NCI-H460 (cell line): ENCODE data around the gene GRIA1. TPM values are rescaled to one million over a fixed set of nuclear protein-coding genes. Genes with fewer than 3 reads are reported as not detected.
A peak's percentile ranks its signal among the peaks of the same experiment; 100 is the strongest.

ENCODE experiments used
- DNase-seq: peaks from one replicate; pipeline ENCODE4 v3.0.0-alpha.2; 2016; ENCODE audit warnings: low read depth; ENCODE audit errors: extremely low read depth
- total RNA-seq: library from RNA; depleted of rRNA; stranded (reverse); fragments of >200 nt; shearing (Covaris generic); gene quantifications from 2 replicates; pipeline ENCODE4 v1.2.3, GENCODE V29; 2014

Gene GRIA1
- total RNA-seq, 1 experiment from 2014 or later: not detected

DNA sequence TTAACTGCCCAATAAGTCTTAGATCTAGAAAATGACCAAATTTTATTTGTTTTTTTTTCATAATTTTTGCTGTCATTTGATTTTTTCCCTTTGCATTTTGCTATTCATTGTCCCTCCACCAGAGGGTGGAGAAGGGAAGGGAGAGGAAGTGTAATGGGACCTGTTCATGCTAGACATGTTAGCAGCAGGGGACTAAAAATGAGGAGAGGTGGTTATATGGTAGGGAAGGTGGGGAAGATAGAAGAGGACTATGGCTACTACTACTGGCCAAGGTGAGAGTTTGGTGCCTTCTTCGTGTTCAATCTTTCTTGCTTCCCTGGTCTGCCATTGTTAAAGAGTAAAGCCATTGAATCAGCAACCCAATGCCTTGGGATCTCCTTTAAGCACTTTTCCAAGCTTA lies 6.4 kb downstream of the GRIA1 start:
- peak; percentile 11 for DNase-seq

DNA sequence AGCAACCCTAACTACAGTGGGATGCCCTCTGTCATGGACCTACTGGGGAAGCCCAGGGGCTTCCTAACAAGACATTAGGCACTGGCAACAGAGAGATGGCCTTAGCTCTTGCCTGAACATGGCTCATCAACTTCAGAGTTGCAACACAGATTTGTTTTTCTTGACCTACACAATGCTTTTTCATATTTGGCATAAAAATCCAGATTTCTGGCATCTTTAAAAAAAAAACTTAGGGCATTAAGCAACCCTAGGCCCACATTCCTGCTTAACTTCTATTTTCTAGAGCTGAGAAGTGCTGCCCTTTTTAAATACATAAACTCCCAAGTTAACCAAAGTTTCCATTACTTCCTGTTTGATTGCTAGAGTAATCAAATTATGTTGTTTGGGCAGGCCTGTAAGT lies 8.0 kb downstream of the GRIA1 start:
- no peak for DNase-seq

DNA sequence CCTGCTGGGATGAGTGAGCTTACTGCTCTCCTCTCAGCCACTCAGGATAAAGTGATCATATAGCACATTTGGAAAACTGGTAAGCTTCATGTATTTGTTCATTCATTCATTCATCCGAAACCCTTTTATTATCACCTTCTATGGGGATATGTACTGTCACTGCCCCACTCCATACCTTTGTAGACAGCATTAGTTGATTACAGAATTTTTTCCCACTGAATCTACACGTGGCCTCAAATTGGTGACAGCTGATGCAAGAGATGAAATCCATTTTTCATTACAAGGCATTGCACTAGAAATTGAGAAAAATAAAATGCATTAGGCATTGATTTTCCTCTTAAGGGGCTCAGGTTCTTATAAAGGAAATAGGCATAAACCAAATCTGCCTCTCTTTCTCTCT lies 9.7 kb downstream of the GRIA1 start:
- DNase-seq: no peak

DNA sequence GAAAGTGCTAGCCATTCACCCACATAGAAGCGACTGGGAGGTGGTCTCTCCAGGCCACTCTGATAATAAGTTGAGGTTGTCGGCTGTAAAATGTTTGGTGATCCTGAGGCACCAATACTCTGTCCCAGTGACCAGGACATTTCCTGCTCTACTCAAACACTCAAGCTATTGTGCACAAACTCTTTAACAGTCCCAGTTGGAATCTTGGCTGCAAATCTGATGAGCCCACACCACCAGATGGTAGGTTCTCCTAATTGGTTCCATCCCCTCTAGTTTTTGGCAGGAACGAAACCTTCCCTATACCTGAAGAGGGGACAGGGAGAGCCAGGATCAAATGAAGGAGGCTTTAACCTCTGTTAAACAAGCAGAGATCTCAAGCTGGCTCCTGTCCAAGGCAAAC lies 14.3 kb downstream of the GRIA1 start:
- no peak for DNase-seq

DNA sequence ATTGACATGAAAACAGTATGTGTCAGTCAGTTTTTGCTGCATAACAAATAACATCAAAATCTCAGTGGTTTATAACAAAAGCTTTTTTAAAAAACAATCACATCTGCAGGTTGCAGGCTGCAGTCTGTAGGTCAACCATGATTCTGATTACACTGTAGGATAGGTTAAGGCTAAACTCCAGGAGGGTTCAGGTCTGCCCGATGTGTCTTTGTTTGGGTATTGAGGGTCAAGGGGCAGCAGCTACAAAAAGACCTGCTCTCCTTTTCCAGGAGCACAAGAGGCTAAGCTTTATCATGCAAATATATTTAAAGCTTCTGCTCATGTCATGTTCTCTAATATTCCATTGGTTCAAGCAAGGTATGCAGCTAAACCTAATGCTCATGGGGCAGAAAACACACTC lies 18.2 kb downstream of the GRIA1 start:
- no peak for DNase-seq

DNA sequence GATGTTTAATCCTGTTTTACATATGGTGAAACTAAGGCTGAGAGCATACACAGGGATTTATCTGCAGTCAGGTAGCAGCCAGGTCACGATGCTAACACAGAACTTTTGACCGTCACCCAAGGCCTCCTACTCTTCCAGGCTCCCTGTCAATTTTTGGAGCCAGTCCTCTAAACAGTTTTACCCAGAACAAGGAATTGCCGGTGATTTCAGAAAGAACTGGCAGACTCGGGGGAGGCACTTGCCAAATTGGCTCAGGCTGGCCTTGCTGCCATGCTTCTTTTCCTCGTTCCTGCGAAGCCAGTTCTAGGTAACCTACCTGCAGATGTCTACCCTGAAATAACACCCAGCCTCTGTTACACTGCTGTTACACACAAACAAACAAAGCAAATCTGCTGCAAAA lies 21.2 kb downstream of the GRIA1 start:
- DNase-seq: no peak

DNA sequence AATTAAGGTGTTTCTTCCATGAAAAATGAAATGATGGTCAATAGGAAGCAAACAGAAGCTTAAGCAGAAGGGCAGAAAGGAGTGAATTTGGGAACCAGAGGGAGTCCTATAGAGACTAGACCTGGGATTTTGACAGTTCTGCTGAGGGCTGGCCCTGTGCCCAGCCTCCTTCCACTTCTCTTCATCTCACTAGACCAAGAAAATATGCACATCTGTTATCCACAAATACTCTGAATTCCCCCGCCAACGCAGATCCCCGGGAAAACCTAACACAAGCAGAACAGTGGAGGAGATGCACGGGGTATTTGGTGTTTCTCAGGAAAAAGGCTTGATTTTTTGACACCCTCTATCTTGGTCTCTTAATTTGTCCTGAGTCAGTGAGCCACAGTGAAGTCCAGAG lies 22.7 kb downstream of the GRIA1 start:
- no peak for DNase-seq

DNA sequence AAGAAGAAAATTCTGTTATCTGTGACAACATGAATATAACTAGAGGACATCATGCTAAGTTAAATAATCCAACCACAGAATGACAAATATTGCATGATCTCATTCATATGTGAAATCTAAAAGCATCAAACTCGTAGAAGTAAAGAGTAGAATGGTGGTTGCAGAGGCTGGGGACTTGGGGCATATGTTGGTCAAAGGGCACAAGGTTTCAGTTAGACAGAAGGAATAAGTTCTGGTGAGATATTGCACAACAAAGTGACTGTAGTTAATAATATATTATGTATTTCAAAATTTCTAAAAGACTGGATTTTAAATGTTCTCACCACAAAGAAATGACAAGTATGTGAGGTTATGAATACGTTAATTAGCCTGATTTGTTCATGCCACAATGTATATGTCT lies 24.8 kb downstream of the GRIA1 start:
- no peak for DNase-seq

DNA sequence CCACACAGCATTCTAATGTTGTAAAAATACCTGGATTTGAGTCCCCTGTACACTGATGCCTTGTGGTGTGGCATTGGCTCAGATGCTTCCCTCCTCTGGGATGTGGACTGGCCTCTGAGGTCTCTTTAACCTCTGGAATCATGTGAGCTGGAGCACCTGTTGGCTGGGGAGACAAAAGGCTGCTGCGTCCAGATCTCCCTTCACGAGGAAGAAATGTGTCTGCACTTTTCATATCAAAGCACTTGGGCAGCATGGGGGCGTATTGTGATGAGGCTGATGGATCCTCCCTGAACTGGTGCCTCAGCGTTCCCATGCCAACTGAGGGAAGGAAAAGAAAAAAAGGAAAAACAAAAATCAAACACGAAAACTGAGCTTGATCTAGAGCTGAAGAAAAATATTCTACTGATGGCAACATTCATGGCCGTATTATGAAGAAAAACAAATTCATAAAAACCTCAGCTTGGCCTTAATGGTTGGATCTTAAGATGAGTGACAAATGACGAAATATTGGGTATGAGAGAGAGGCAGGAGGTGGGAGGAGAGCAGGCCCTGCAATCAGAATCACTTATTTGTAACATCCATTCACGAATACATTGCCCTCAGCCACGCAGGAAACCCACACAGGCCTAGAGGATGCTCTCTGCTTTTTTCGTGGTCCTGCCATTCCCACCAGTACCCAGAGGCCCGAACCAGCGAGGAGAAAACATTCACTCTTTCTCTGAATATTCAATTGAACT lies 26.2 kb downstream of the GRIA1 start:
- DNase-seq: no peak

DNA sequence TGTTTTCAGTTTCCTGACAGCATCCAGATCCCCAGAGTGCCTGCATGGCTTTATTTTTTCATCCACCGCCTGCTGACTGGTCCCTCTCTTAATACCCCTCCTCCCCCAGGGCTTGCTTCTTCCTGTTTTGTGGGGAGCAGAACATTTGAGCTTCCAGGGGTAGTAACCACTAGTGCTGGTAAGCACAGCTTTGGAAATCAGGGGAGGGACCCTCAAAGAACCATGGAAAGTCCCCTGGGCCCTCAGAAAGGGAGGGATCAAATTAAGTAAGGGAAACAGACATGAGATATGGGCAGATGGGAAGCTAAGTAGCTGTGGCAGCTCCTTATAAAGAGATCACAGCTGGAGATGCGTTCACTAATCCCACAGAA lies 26.8 kb downstream of the GRIA1 start:
- DNase-seq: no peak

DNA sequence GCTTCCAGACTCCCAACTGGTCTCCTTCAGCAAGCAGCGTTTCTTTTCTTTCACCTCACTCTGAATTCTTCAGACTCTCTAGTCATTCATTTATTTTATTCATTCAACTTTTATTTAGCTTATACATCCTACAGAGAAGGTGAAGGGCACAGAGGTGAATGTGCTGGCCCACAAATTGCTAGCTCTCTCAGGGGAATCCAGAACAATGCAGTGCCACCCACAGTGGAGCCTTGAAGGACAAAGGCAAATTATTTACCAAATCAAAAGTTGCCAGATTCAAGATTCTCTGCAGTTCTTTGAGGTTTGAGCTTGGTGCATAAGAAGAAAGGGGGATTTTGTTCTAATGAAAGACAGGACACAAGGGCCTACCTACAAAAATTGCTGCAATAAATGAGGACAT lies 29.7 kb downstream of the GRIA1 start:
- DNase-seq: no peak

DNA sequence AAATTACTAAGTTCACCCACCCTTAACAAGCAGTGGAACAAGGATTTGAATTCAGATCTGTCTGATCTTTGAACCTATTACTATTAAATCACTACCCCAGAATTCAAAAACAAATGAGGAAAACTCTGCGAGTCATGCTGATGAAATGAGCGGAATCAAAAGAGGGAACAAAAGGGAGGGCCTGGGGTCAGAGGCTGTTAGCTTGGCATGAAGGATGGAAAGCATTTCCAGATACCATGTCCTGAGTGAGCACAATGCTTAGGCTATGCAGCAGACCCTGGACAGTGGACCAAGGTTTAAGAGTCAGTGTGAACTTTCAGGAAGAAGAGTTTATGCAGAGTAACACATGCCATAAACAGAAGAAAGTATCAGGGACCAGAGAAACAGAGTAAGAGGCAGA lies 30.5 kb downstream of the GRIA1 start:
- no peak for DNase-seq

DNA sequence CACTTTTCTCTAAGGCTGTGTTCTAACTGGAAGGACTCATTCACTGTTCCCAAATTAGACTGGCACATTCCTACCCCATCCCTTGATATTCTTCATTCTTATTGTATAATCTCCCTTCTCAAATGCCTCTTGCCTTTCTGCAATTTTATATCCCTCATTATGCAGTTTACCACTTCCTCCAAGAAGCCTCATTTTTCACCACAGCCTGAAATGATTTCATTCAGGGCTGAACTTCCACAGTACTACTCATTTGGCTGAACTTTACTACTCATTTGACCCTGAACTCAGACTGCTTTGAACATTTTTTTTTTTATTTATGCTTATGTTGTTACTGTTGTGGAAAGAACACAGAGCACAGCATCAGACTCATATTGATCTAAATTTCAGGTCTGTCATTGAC lies 32.7 kb downstream of the GRIA1 start:
- DNase-seq: no peak

DNA sequence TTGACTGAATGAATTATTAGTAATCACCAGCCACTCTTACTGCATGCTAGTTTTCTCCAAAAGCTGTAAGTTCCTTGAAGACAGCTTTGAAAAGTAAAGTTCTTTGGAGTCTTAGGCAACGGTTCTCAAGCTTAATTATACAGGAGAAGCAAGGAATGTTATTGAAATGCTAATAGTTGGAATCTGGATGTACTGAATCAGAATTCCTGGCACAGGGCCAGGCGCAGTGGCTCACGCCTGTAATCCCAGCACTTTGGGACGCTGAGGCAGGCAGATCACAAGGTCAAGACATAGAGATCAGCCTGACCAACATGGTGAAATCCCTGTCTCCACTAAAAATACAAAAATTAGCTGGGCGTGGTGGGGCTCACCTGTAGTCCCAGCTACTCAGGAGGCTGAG lies 33.4 kb downstream of the GRIA1 start:
- no peak for DNase-seq

DNA sequence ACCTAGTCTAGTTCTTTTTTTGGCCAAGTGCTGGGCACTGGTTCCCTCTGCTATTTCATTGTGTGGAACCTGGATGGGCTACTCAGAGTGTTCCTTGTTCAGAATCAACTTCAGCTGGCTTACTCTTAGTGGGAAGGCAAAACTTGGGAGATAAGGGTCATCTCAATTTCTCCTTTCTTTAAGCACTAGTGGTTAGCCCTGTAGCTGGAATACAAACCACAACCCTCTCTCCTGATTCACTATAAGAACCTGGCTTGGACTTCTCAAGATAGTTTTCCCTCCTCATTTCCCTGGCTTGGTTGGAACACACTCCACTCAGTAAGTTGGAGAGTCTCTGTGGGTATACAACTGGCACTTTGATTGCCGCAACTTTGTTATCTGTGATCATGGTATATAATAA lies 35.1 kb downstream of the GRIA1 start:
- DNase-seq: no peak

DNA sequence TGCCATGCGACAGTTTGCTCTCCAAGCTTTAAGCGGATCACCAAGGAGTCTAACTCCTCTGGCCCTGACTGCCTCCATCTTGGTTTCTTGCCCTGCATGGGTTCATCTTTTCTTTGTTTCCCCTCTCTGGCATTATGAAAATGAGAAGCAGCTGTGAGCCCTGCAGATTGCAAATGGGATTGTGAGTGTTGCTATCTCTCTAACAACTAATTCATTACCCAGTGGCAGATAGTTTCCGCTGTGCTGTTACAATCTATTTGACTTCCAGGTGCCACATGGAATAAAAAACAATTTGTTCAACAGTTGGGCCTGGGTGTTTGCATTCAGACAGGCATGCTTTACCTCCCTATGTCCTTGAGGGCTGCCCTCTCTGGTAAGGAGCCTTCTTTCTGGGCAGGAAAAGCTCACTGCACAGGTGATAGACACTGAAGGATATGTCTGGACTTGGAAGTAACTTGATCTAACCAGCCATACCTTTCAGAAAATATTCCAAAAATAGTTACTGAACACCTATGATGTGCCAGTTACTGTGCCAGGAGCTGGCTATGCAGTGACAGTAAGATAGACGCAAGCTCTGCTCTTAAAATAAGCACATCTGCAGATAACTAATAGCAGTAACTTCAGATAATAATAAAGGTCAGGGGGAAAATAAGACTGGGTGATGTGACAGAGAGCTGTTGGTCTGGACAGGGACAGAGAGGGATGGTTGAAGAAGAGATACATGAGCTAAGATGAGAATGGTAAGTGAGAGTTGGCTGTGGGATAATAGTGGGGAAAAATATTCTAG lies 40.1 kb downstream of the GRIA1 start:
- DNase-seq: no peak

DNA sequence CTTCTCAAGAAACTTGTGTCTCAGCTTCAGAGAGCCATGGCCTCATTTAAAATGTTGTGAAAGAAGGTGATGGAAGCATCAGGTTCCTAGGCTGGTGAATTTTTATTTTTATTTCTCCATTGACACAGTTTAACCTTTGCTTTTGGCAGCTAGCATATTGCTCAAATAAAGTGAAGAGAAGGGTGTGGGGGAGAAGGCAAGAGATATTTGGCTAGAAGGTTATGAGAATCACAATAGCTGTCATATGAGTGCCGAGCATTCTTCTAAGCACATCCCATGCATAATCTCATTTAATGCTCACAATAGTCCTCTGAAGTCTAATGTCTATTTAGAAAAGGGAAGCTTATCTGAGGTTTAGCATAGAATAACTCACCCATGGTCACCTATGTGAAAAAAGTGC lies 43.1 kb downstream of the GRIA1 start:
- no peak for DNase-seq

DNA sequence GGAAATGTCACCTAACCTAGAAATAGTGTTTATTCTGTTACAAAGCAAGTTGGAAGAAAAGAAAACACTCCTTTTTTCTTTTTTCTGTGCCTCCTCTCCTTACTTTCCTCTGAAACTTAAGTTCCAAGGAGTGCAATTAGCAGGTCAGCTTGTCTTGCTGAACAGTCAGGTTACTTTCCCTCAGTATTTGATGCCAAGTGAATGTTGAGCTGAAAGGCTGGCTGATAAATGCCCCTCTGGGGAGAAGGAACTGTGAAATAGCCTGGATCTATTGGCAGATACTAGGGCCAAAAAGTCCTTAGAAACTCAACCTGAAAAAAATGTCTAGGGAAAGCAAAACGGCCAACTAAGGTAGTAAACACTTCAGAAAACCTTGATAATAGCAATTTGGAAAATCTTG lies 43.6 kb downstream of the GRIA1 start:
- DNase-seq: no peak

DNA sequence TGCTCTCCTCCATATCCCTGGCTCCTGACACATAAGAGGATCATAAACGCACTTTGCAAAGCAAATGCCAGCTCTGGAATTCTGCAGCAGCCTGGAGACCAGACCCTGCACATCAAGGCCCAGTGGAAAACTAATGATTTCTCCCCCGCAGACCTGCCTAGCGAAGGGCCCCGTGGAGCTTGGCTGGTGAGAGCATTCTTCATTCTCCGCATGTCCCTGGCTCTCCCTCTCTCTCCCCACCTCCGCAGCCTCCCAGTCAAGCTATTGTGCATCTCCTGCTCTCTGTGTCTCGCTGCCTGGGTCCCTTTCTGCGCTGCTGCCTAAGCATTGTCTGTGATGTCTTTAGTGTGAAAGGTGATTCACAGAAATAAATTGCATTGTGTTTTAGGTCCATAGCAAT lies 46.7 kb downstream of the GRIA1 start:
- DNase-seq: no peak

DNA sequence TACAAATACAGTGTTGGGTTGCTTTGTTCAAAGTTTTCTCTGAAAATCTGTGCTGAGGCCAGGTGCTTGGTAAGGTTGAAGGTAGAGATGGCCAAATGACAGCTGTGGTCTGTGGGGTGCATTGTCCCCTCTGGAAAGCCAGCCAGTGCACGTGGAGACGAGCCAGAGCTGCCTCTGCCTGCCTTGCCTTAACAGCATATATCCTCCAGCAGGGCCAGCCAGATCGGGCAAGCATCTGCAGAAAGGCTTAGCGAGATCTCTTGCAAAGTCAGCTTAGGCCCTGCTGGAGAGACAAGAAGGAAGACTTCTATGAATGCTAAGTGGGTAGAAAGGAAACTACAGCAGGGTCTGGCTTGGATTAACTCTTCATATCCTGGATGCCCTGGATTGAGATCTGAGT lies 49.5 kb downstream of the GRIA1 start:
- DNase-seq: no peak

DNA sequence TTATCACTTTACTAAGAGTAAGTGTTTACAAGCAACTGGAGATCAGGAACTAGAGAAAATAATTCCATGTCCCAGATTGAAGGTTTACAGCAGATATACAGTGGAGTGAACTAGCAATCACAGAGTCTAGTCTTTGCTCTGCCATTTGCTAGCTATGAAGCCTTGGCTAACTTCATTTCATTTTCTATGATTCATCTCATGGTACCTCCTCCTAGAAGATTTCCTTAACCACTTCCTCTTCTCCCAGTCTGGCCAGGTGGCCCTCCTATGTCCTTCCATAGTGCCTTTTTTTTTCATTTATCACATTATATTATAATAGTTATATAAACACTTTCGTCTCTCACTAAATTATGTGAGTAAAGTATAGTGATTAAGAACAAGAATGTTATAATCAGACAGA lies 52.1 kb downstream of the GRIA1 start:
- no peak for DNase-seq

DNA sequence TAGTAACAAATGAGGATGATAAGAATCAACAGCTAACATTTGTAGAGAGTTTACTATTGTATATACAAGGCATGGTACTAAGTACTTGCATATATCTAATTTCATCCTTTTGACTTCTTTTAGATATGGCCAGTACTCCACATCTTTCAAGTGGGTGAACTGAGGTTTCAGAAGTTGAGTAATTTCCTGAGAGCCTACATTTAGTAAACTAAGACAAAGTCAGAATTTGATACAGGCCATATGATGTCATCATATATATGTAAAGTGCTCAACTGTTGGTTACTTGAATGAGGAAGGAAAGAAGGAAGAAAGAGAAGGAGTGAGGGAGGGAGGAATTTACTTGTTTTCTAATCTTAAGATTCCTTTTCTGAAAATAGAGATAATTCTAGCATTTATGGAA lies 52.8 kb downstream of the GRIA1 start:
- DNase-seq: no peak
